AG04449 (cell line): ENCODE data around the gene CGB5.
A peak's percentile ranks its signal among the peaks of the same experiment; 100 is the strongest.
"Not testable (repeated sequence)": the region's sequence is repeated elsewhere in the genome, so short reads cannot be mapped to it uniquely, and the experiment has no call there.

Experiments
- CTCF ChIA-PET: fragments of 350-600 bp; formaldehyde crosslinking; extraction: SDS; loops from one replicate; lab custom pipeline; 2021; ENCODE audit warnings: antibody characterized with exemption; lab: Yijun Ruan, JAX
- POLR2A ChIA-PET: fragments of 400-600, 350-600 bp; formaldehyde crosslinking; extraction: SDS; loops from one replicate; lab custom pipeline; 2020; ENCODE audit warnings: antibody characterized with exemption, inconsistent platforms; lab: Yijun Ruan, JAX
- DNase-seq: peaks from one replicate; pipeline ENCODE4 v3.0.0-alpha.2; 2010; ENCODE audit warnings: low read depth, low spot score
- H3K4me3 ChIP-seq: 2 replicates; pipeline ENCODE4 v1.5.1; 2011; ENCODE audit warnings: low read depth, mild to moderate bottlenecking, control low read depth, low read length
- CTCF ChIP-seq: IDR thresholded peaks from one replicate; pipeline ENCODE4 v1.5.1; 2011; ENCODE audit warnings: mild to moderate bottlenecking, moderate library complexity, low read length, control low read depth, inconsistent platforms; ENCODE audit not compliant: insufficient read depth; ENCODE audit errors: missing control alignments

The CGB5 gene

GRCh38 chr19:49056101-49056901 lies 12.7 kb downstream of the CGB5 start:
- no peak for DNase-seq
- peak; percentile 46 for TF ChIP-seq CTCF
- CTCF ChIA-PET = interaction anchor here (0.7 to 4.4 kb wide), 10 partner anchors 9 to 170 kb away, joined by 3 to 26 read pairs (median 4); partner anchors contain the start of genes GYS1, KCNA7 and RUVBL2
- POLR2A ChIA-PET = interaction anchor here (0.6 to 1.6 kb wide), 5 partner anchors 9 to 64 kb away, joined by 4 to 5 read pairs (median 4); partner anchors contain the start of genes GYS1 and RUVBL2
- H3K4me3 ChIP-seq = peak overlapping the region; percentile 66

- DNase-seq = not testable (repeated sequence)
- POLR2A ChIA-PET = interaction anchor here (0.9 to 1.6 kb wide), 7 partner anchors 9 to 65 kb away, joined by 3 to 7 read pairs (median 4); partner anchors contain the start of genes GYS1 and RUVBL2
- CTCF ChIA-PET = interaction anchor here (0.7 to 5.0 kb wide), 11 partner anchors 8 to 151 kb away, joined by 3 to 46 read pairs (median 5); partner anchors contain the start of genes GYS1, KCNA7 and RUVBL2
- H3K4me3 ChIP-seq = peak overlapping the region; percentile 66
These were observed 13.4 kb downstream of the CGB5 start for GRCh38 chr19:49056902-49057596.

- H3K4me3 ChIP-seq = peak within 1 kb of the TSS; percentile 66
- no peak for TF ChIP-seq CTCF
- CTCF ChIA-PET = interaction anchor here (1.0 to 5.0 kb wide), 7 partner anchors 11 to 65 kb away, joined by 3 to 46 read pairs (median 5); partner anchors contain the start of genes GYS1, KCNA7 and RUVBL2
- POLR2A ChIA-PET = interaction anchor here (0.9 to 1.3 kb wide), 3 partner anchors 39 to 66 kb away, joined by 3 to 7 read pairs (median 6); no protein-coding TSS in a partner anchor
- no peak for DNase-seq
These were observed 14.1 kb downstream of the CGB5 start, which contains the start of gene CGB7 for GRCh38 chr19:49057636-49058234. TSS of gene CGB7 (minus strand) at chr19:49057749. CDS start at chr19:49055375, 2,374 bp downstream.

GRCh38 chr19:49058562-49058961 lies 14.9 kb downstream of the CGB5 start:
- ChIA-PET CTCF (interaction anchor here (1.0 to 5.0 kb wide), 7 partner anchors 10 to 66 kb away, joined by 3 to 46 read pairs (median 5); partner anchors contain the start of genes GYS1 and RUVBL2), POLR2A (interaction anchor here (1.3 kb wide), 1 partner anchor 67 kb away, joined by 6 read pairs; no protein-coding TSS in a partner anchor)
- TF ChIP-seq CTCF = no peak
- H3K4me3 ChIP-seq = no peak overlapping the region
- DNase-seq = no peak

- DNase-seq = no peak
- no peak overlapping the region for H3K4me3 ChIP-seq
- TF ChIP-seq CTCF = no peak
- CTCF ChIA-PET = interaction anchor here (0.9 to 5.0 kb wide), 4 partner anchors 15 to 66 kb away, joined by 3 to 46 read pairs (median 22); partner anchors contain the start of genes GYS1 and RUVBL2
- POLR2A ChIA-PET = no interaction called here
These were observed 15.4 kb downstream of the CGB5 start for GRCh38 chr19:49059053-49059452.

GRCh38 chr19:49061000-49061399 lies 17.4 kb downstream of the CGB5 start:
- DNase-seq = no peak
- TF ChIP-seq CTCF = no peak
- ChIA-PET CTCF (interaction anchor here (1.1 to 5.0 kb wide), 6 partner anchors 9 to 85 kb away, joined by 3 to 46 read pairs (median 9); partner anchors contain the start of genes GYS1 and RUVBL2), POLR2A (no interaction called here)
- H3K4me3 ChIP-seq = no peak overlapping the region
